LNCaP clone FGC (cell line): ENCODE data around the gene LRRC4B.
"Not testable (repeated sequence)": the region's sequence is repeated elsewhere in the genome, so short reads cannot be mapped to it uniquely, and the experiment has no call there.

Experiments used
- DNase-seq: peaks from one replicate; pipeline ENCODE4 v3.0.0-alpha.2; 2011; ENCODE audit warnings: low read depth
- H3K4me3 ChIP-seq: 2 replicates; pipeline ENCODE4 v1.5.1; 2011; ENCODE audit warnings: mild to moderate bottlenecking, low read depth, low read length, control low read depth
- TF ChIP-seq, protein P1 (sequence below): IDR thresholded peaks from 2 replicates; pipeline ENCODE4 v1.5.1; 2012; ENCODE audit warnings: mild to moderate bottlenecking; ENCODE audit not compliant: control insufficient read depth, insufficient read depth; ENCODE audit errors: extremely low read depth

LRRC4B gene

DNA sequence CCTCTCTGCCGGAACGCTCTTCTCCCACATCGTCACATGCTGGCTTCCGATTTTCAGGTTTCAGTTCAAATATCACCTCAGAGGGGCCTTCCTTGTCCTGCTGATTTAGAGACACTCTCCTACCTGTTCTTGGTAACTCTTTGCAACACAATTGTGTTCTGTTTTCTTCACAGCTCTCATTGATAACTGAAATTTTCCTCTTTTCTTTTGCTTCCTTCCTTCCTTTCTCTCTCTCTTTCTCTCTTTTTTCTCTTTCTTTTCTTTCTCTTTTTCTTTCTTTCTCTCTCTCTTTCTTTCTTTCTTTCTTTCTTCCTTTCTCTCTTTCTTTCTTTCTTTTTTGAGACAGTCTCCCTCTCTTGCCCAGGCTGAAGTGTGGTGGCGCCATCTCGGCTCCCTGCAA, 12.0 kb upstream of the LRRC4B start:
- TF ChIP-seq, protein P1, sequence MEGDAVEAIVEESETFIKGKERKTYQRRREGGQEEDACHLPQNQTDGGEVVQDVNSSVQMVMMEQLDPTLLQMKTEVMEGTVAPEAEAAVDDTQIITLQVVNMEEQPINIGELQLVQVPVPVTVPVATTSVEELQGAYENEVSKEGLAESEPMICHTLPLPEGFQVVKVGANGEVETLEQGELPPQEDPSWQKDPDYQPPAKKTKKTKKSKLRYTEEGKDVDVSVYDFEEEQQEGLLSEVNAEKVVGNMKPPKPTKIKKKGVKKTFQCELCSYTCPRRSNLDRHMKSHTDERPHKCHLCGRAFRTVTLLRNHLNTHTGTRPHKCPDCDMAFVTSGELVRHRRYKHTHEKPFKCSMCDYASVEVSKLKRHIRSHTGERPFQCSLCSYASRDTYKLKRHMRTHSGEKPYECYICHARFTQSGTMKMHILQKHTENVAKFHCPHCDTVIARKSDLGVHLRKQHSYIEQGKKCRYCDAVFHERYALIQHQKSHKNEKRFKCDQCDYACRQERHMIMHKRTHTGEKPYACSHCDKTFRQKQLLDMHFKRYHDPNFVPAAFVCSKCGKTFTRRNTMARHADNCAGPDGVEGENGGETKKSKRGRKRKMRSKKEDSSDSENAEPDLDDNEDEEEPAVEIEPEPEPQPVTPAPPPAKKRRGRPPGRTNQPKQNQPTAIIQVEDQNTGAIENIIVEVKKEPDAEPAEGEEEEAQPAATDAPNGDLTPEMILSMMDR: no peak
- no peak overlapping the region for H3K4me3 ChIP-seq
- DNase-seq: no peak

DNA sequence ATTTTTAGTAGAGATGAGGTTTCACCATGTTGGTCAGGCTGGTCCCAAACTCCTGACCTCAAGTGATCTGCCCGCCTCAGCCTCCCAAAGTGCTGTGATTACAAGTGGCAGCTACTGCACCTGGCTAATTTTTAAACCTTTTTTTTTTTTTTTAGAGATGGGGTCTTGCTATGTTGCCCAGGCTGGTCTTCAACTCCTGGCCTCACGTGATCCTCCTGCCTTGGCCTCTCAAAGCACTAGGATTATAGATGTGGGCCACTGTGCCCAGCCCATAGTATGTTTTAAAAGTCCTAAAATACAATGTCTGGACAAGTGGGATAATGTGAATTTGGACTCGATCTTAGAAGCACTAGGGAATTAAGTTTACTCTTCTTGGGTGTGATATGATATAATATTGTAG, 8.5 kb upstream of the LRRC4B start:
- DNase-seq, H3K4me3 ChIP-seq: not testable (repeated sequence)

DNA sequence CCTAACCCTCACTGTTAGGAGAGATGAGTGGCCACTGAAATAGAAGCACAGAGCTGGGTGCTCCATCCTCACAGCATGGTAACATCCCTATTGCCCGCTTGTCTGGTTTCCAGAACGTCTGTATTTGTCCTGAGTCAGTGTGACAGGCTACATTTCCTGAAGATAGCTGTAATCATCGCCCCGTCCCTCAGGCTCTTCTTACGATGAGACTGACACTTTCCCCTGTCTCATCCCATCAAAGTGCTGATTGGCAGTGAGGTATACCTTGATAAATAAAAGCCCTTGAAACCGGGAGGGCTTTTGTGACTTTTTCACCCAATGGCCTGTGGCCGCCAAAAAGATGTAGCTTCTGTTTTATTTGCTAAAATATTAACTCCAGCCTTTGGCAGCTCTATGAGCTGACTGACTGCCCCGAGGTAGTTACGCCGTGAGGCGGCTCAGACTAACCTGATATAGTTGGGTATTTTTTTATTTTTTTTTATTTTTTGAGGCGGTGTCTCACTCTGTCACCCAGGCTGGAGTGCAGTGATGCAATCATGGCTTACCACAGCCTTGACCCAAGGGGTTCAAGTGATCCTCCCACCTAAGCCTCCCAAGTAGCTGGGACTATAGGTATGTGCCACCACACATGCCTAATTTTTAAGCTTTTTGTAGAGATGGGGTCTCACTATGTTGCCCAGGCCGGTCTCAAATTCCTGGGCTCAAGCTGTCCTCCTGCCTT, 5.7 kb upstream of the LRRC4B start:
- DNase-seq: no peak
- TF ChIP-seq, protein P1: no peak
- no peak overlapping the region for H3K4me3 ChIP-seq

DNA sequence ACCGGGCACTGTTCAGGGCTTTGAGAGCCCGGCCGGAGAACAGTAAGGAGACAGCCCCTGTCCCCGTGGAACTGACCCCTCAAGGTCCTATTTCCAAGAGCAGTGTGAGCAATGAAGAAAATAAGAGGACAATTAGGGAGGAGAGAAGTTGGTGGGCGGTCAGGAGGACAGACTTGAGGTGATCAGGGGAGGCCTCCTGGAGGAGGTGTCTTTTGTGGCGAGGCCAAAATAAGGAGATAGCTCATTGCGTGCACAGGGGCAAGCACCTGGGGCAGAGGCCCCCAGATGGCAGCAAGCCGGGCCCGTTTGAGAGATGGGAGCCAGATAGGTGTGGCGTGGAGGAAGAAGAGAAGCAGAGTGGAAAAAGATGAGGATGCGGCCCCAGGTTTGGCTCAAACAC, 2.8 kb upstream of the LRRC4B start:
- no peak for DNase-seq
- H3K4me3 ChIP-seq: no peak overlapping the region
- TF ChIP-seq, protein P1: no peak

DNA sequence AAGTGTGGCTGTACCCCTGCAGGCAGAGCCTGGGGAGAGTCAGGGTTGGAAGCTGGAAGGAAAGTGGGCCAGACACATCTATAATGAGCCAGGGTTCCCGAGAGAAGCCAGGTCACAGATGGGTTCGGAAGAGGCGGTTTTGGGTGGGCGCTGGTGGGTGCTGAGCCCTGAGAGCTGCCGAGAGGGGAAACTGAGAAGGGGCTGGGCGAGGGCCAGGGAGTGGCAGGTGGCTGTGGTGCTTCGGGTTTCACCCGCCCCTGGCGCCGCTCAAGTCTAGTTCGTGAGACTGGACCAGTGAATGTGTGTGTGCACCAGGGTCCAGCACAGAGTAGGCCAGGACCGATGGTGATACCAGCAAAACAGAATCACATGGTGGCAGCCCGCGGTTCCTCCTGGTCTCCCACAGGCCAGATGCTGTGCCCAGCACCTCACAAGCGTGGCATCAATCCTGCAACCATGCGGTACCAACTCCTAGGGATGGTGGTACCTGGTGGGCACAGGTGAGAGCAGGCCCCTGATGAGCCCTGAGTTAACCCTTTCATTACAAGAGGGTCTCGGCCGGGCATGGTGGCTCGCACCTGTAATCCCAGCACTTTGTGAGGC, 1.8 kb upstream of the LRRC4B start:
- TF ChIP-seq, protein P1: no peak
- no peak for DNase-seq
- H3K4me3 ChIP-seq: no peak overlapping the region

DNA sequence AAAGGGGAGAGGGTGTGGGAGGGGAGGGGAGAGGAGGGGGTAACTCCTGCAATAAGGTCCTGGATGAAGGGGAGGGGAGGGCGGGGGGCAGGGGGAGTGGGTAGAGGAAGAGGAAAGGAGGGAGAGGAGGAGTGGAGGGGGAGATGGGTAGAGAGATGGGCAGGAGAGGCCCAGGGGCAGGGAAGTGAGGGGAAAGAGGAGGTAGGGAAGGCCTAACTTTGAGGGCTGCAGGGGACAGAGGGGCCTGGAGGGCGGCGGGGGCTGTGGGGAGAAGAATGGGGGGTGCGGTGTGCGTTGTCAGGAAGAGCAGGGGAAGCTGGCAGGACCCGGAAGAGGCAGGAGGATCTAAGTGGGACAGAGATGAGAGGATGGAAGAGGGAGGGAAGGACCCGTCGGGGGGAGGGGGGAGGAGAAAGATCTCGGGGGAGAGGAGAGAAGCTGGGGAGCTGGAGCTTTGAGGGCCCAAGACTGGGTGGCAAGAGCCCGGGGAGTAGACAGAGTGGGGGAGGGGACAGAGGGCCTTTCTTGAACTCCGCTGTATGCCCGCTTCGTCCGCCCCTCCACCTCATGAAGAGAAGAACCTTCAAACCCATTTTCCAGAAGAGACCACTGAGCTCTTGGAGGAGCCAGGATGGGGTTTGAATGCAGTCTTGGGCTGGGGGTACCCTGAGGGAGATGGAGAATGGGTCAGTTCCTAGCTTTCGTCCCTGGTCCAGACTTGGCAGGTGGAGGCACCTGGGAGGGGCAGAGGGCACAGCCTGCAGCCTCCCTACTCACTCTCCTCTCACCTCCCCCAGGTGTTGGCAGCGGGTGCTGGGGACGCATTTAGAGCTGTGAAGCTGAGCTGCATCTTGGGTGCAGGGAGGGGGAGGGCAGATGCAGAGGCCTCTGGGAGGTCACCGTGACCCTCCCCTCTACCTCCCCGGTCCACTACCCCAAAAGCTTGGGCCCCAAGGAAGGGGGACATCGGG, 778 bp upstream of the LRRC4B start:
- H3K4me3 ChIP-seq: no peak overlapping the region
- DNase-seq: no peak
- TF ChIP-seq, protein P1: no peak
